Measurements from ENCODE around the gene CKAP4.

GRCh38 chr12:106269150-106269771, 21.4 kb upstream of the CKAP4 start:
- TF ChIP-seq CTCF (IDR thresholded peaks at IDR 0.05), result no peak
- TF ChIP-seq POLR2A (IDR thresholded peaks at IDR 0.05; ENCODE audit: low read depth), result no peak
- no peak for TF ChIP-seq POLR2AphosphoS5 (IDR thresholded peaks at IDR 0.05)
- no peak for TF ChIP-seq EP300 (IDR thresholded peaks at IDR 0.05)

Measured in esophagus muscularis mucosa (tissue), 4 donors.